ENCODE measurements around the gene ST6GALNAC1.

DNA sequence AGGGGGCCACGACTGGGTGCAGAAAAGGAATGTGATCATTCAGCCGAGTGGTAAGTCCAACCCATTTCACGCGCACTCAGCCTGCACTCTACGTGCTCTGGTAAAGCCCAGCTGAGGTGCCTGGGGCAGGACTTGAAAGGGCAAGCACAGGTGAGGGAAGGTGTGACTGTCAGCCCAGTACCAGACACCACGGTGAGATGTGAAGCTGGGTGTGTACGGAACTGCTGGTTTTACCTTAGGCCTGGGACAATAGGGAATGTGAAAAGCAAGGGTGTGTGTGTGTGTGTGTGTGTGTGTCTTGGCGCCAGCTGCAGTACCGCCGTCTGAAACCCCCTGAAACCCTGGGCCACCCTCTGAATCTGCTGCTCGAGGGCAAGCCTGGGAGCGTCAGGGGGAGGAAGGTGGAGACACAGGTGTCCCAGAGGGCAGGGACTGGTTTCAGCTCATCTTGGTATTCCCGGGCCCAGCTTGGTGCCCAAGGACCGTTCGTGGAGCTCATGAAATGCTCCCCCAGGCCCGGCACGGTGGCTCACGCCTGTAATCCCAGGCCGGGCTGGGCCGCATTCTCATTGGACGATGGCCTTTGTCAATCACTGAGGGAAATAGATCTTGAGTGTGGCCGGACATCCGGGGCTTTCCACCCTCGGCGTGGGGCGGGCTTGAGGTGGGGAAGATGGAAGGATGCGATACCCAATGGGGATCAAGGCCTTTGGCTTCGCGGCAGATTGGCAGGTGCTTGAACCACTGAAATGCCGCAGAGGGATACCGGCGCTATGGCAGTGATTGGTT lies 27.8 kb upstream of the ST6GALNAC1 start:
- TF ChIP-seq, protein P1, sequence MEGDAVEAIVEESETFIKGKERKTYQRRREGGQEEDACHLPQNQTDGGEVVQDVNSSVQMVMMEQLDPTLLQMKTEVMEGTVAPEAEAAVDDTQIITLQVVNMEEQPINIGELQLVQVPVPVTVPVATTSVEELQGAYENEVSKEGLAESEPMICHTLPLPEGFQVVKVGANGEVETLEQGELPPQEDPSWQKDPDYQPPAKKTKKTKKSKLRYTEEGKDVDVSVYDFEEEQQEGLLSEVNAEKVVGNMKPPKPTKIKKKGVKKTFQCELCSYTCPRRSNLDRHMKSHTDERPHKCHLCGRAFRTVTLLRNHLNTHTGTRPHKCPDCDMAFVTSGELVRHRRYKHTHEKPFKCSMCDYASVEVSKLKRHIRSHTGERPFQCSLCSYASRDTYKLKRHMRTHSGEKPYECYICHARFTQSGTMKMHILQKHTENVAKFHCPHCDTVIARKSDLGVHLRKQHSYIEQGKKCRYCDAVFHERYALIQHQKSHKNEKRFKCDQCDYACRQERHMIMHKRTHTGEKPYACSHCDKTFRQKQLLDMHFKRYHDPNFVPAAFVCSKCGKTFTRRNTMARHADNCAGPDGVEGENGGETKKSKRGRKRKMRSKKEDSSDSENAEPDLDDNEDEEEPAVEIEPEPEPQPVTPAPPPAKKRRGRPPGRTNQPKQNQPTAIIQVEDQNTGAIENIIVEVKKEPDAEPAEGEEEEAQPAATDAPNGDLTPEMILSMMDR (IDR thresholded peaks at IDR 0.05): peak in 1 of 4 experiments; percentile 23
- TF ChIP-seq POLR2A (IDR thresholded peaks at IDR 0.05): peak in 1 of 2 donors; percentile 39
